ENCODE results near the gene FZD10. TPM values are rescaled to one million over a fixed set of nuclear protein-coding genes. Genes with fewer than 3 reads are reported as not detected.

The FZD10 gene
- total RNA-seq, 2 experiments from 2014 or later: not detected

- ChIA-PET POLR2A (no interaction called here), CTCF (no interaction called here)
- H3K4me1 Mint-ChIP-seq: no peaks in the 10 kb centered on the region
- no peak overlapping the region for H3K27ac Mint-ChIP-seq
- no peak overlapping the region for H3K4me3 Mint-ChIP-seq
- no peaks in the 10 kb centered on the region for H3K9me3 Mint-ChIP-seq
- DNase-seq: no peak
- no peaks in the 10 kb centered on the region for H3K27me3 Mint-ChIP-seq
- no peaks in the 10 kb centered on the region for H3K36me3 Mint-ChIP-seq (ENCODE audit: low read depth)
Measured at GRCh38 chr12:130199581-130200390, 37.5 kb downstream of the FZD10 start.

GRCh38 chr12:130200445-130200844 lies 38.2 kb downstream of the FZD10 start:
- DNase-seq: no peak
- H3K36me3 Mint-ChIP-seq (ENCODE audit: low read depth): no peaks in the 10 kb centered on the region
- POLR2A ChIA-PET: no interaction called here
- H3K9me3 Mint-ChIP-seq: peaks cover under 1% of the 10 kb centered on the region
- H3K27me3 Mint-ChIP-seq: no peaks in the 10 kb centered on the region
- H3K4me1 Mint-ChIP-seq: no peaks in the 10 kb centered on the region
- no peak overlapping the region for H3K27ac Mint-ChIP-seq
- CTCF ChIA-PET: no interaction called here
- no peak overlapping the region for H3K4me3 Mint-ChIP-seq

- no peak overlapping the region for H3K4me3 Mint-ChIP-seq
- H3K27me3 Mint-ChIP-seq: no peaks in the 10 kb centered on the region
- POLR2A ChIA-PET: no interaction called here
Measured at GRCh38 chr12:130201037-130201436, 38.8 kb downstream of the FZD10 start.

GRCh38 chr12:130202201-130202600 lies 39.9 kb downstream of the FZD10 start:
- H3K9me3 Mint-ChIP-seq: peaks cover 1% of the 10 kb centered on the region

More at GRCh38 chr12:130201037-130201436, 38.8 kb downstream of the FZD10 start:
- H3K4me1 Mint-ChIP-seq: no peaks in the 10 kb centered on the region
- H3K9me3 Mint-ChIP-seq: peaks cover 1% of the 10 kb centered on the region
- no peak for DNase-seq
- no peak overlapping the region for H3K27ac Mint-ChIP-seq
- no peaks in the 10 kb centered on the region for H3K36me3 Mint-ChIP-seq (ENCODE audit: low read depth)
- CTCF ChIA-PET: no interaction called here

GRCh38 chr12:130203151-130203550 lies 40.9 kb downstream of the FZD10 start:
- ChIA-PET CTCF (no interaction called here), POLR2A (no interaction called here)
- H3K27ac Mint-ChIP-seq: no peak overlapping the region
- no peaks in the 10 kb centered on the region for H3K4me1 Mint-ChIP-seq
- H3K9me3 Mint-ChIP-seq: peaks cover 1% of the 10 kb centered on the region
- H3K4me3 Mint-ChIP-seq: no peak overlapping the region
- DNase-seq: no peak
- H3K36me3 Mint-ChIP-seq (ENCODE audit: low read depth): no peaks in the 10 kb centered on the region
- H3K27me3 Mint-ChIP-seq: no peaks in the 10 kb centered on the region

More at GRCh38 chr12:130202201-130202600, 39.9 kb downstream of the FZD10 start:
- no peaks in the 10 kb centered on the region for H3K36me3 Mint-ChIP-seq (ENCODE audit: low read depth)
- H3K4me3 Mint-ChIP-seq: no peak overlapping the region
- no peaks in the 10 kb centered on the region for H3K4me1 Mint-ChIP-seq
- ChIA-PET CTCF (no interaction called here), POLR2A (no interaction called here)
- H3K27me3 Mint-ChIP-seq: no peaks in the 10 kb centered on the region
- DNase-seq: no peak
- no peak overlapping the region for H3K27ac Mint-ChIP-seq

- Mint-ChIP-seq H3K4me1 (no peaks in the 10 kb centered on the region), H3K9me3 (peaks cover 1% of the 10 kb centered on the region), H3K36me3 (ENCODE audit: low read depth) (no peaks in the 10 kb centered on the region), H3K27ac (no peak overlapping the region), H3K4me3 (no peak overlapping the region), H3K27me3 (no peaks in the 10 kb centered on the region)
- CTCF ChIA-PET: interaction anchor here (0.6 kb wide), 1 partner anchor 11 kb away, joined by 3 read pairs; no protein-coding TSS in a partner anchor
- no peak for DNase-seq
- POLR2A ChIA-PET: no interaction called here
Measured at GRCh38 chr12:130204541-130204953, 42.3 kb downstream of the FZD10 start.

GRCh38 chr12:130205495-130205894 lies 43.2 kb downstream of the FZD10 start:
- Mint-ChIP-seq H3K36me3 (ENCODE audit: low read depth) (no peaks in the 10 kb centered on the region), H3K4me1 (no peaks in the 10 kb centered on the region), H3K27me3 (no peaks in the 10 kb centered on the region), H3K4me3 (no peak overlapping the region), H3K9me3 (peaks cover 1% of the 10 kb centered on the region), H3K27ac (no peak overlapping the region)
- ChIA-PET CTCF (no interaction called here), POLR2A (no interaction called here)
- no peak for DNase-seq

GRCh38 chr12:130212384-130212989 lies 50.2 kb downstream of the FZD10 start:
- Mint-ChIP-seq H3K27ac (no peak overlapping the region), H3K27me3 (no peaks in the 10 kb centered on the region), H3K4me1 (no peaks in the 10 kb centered on the region), H3K4me3 (no peak overlapping the region), H3K36me3 (ENCODE audit: low read depth) (no peaks in the 10 kb centered on the region), H3K9me3 (no peaks in the 10 kb centered on the region)
- ChIA-PET CTCF (no interaction called here), POLR2A (no interaction called here)
- DNase-seq: no peak

- Mint-ChIP-seq H3K9me3 (no peaks in the 10 kb centered on the region), H3K36me3 (ENCODE audit: low read depth) (no peaks in the 10 kb centered on the region)
Measured at GRCh38 chr12:130213249-130213648, 51.0 kb downstream of the FZD10 start.

GRCh38 chr12:130214686-130215395 lies 52.6 kb downstream of the FZD10 start:
- H3K9me3 Mint-ChIP-seq: peaks cover 2% of the 10 kb centered on the region
- DNase-seq: no peak
- CTCF ChIA-PET: no interaction called here
- no peaks in the 10 kb centered on the region for H3K27me3 Mint-ChIP-seq
- POLR2A ChIA-PET: no interaction called here
- H3K4me1 Mint-ChIP-seq: no peaks in the 10 kb centered on the region
- H3K36me3 Mint-ChIP-seq (ENCODE audit: low read depth): no peaks in the 10 kb centered on the region
- H3K27ac Mint-ChIP-seq: no peak overlapping the region
- no peak overlapping the region for H3K4me3 Mint-ChIP-seq

More at GRCh38 chr12:130213249-130213648, 51.0 kb downstream of the FZD10 start:
- DNase-seq: no peak
- ChIA-PET CTCF (interaction anchor here (1.1 kb wide), 1 partner anchor 15 kb away, joined by 3 read pairs; no protein-coding TSS in a partner anchor), POLR2A (no interaction called here)
- Mint-ChIP-seq H3K4me1 (no peaks in the 10 kb centered on the region), H3K27me3 (no peaks in the 10 kb centered on the region), H3K27ac (no peak overlapping the region), H3K4me3 (no peak overlapping the region)

Other genes with a start within 250 kb of the FZD10 start
- not detected for gene PIWIL1, start 175.4 kb downstream of the FZD10 start, total RNA-seq